PC-3 (cell line): ENCODE results near the gene MYADM. TPM values are rescaled to one million over a fixed set of nuclear protein-coding genes. Genes with fewer than 3 reads are reported as not detected.

Experiments
- ATAC-seq: fragments of 200-7000 bp; cut with Tn5 transposase; 2 replicates; pipeline ENCODE4 v1.9.1; 2020; ENCODE audit warnings: mild to moderate bottlenecking, moderate library complexity
- BruUV-seq: library from RNA; stranded (reverse); fragments of 400-500 nt; replicated peaks from 2 replicates; lab custom pipeline; 2021; lab: Mats Ljungman, UMichigan
- CTCF ChIA-PET: fragments of 300-600 bp; sonication (Branson Sonifier 250); formaldehyde crosslinking; loops from one replicate; lab custom pipeline; 2022; ENCODE audit warnings: antibody characterized with exemption; lab: Charles Lee
- POLR2A ChIA-PET: fragments of 300-600 bp; sonication (Branson Sonifier 250); formaldehyde crosslinking; loops from one replicate; lab custom pipeline; 2022; ENCODE audit warnings: antibody characterized with exemption; ENCODE audit not compliant: unreplicated experiment; lab: Charles Lee
- DNase-seq: peaks from one replicate; pipeline ENCODE4 v3.0.0-alpha.2; 2015
- H2AFZ ChIP-seq: fragments of 300-600 bp; sonication (generic); 2 replicates; pipeline ENCODE4 v1.6.0; 2016; ENCODE audit warnings: antibody characterized with exemption, low read length
- H3F3A ChIP-seq: fragments of 300-600 bp; sonication (generic); one replicate; pipeline ENCODE4 v1.6.0; 2017; ENCODE audit warnings: antibody characterized with exemption, low read length, control low read depth, mild to moderate bottlenecking; ENCODE audit not compliant: unreplicated experiment
- H3K27ac ChIP-seq: fragments of 300-600 bp; sonication (generic); 2 replicates; pipeline ENCODE4 v1.5.1; 2016; ENCODE audit warnings: mild to moderate bottlenecking, low read length
- H3K27me3 ChIP-seq: fragments of 300-600 bp; sonication (generic); 2 replicates; pipeline ENCODE4 v1.6.1; 2016; ENCODE audit warnings: low read length, mixed read lengths
- H3K36me3 ChIP-seq: fragments of 300-600 bp; sonication (generic); 2 replicates; pipeline ENCODE4 v1.6.1; 2016; ENCODE audit warnings: low read depth, mixed run types, low read length, mixed read lengths
- H3K4me1 ChIP-seq: fragments of 300-600 bp; sonication (generic); 2 replicates; pipeline ENCODE4 v1.5.1; 2016; ENCODE audit warnings: low read length; ENCODE audit not compliant: insufficient read depth
- H3K4me2 ChIP-seq: fragments of 300-600 bp; sonication (generic); 2 replicates; pipeline ENCODE4 v1.6.0; 2016; ENCODE audit warnings: low read length
- H3K4me3 ChIP-seq: fragments of 300-600 bp; sonication (generic); 2 replicates; pipeline ENCODE4 v1.5.1; 2016; ENCODE audit warnings: mild to moderate bottlenecking, low read length, mixed read lengths
- H3K79me2 ChIP-seq: fragments of 300-600 bp; sonication (generic); 2 replicates; pipeline ENCODE4 v1.6.1; 2017; ENCODE audit warnings: low read length, mixed read lengths
- H3K9ac ChIP-seq: fragments of 300-600 bp; sonication (generic); 2 replicates; pipeline ENCODE4 v1.6.0; 2016; ENCODE audit warnings: mild to moderate bottlenecking, low read length
- H3K9me2 ChIP-seq: fragments of 300-600 bp; sonication (generic); replicated peaks from 2 replicates; pipeline ENCODE4 v1.6.1; 2016; ENCODE audit warnings: mixed run types, low read length, mixed read lengths
- H3K9me3 ChIP-seq: fragments of 300-600 bp; sonication (generic); 2 replicates; pipeline ENCODE4 v1.6.1; 2016; ENCODE audit warnings: low read length, mixed read lengths
- H4K20me1 ChIP-seq: fragments of 300-600 bp; sonication (generic); 2 replicates; pipeline ENCODE4 v1.6.1; 2016; ENCODE audit warnings: low read length, mixed read lengths
- EZH2 ChIP-seq: fragments of 300-600 bp; sonication (generic); IDR thresholded peaks from one replicate; pipeline ENCODE4 v1.6.1; 2017; ENCODE audit warnings: antibody characterized with exemption, mild to moderate bottlenecking, low read length; ENCODE audit not compliant: unreplicated experiment
- EZH2phosphoT487 ChIP-seq: fragments of 300-600 bp; sonication (generic); IDR thresholded peaks from 2 replicates; pipeline ENCODE4 v1.6.1; 2018; ENCODE audit warnings: mild to moderate bottlenecking, antibody characterized with exemption, low read length, borderline replicate concordance
- intact Hi-C: fragments of 100-400 bp; cut with micrococcal nuclease; formaldehyde crosslinking; loops from 2 replicates; pipeline ENCODE4 v1.9.0; 2023
- total RNA-seq: library from RNA; depleted of rRNA; stranded (reverse); fragments of >200 nt; gene quantifications from 2 replicates; pipeline ENCODE4 v1.2.3, GENCODE V29; 2014
- TF ChIP-seq, protein P1 (sequence below): fragments of 300-600 bp; sonication (generic); conservative IDR thresholded peaks from 2 replicates; pipeline ENCODE4 v1.5.1; 2017; ENCODE audit warnings: antibody characterized with exemption, low read depth, mild to moderate bottlenecking, low read length

Gene MYADM
- total RNA-seq, 1 experiment from 2014 or later = 63.5 TPM

GRCh38 chr19:53915000-53915399 lies 47.3 kb downstream of the MYADM start:
- BruUV-seq = no TSS peak
- ChIA-PET POLR2A (no interaction called here), CTCF (no interaction called here)
- no peak overlapping the region for H3K9ac ChIP-seq
- no peak overlapping the region for H2AFZ ChIP-seq
- DNase-seq = no peak
- no peaks in the 10 kb centered on the region for H4K20me1 ChIP-seq
- H3K4me3 ChIP-seq = no peak overlapping the region
- H3K36me3 ChIP-seq = no peaks in the 10 kb centered on the region
- intact Hi-C loops = no loop called here
- H3K79me2 ChIP-seq = no peaks in the 10 kb centered on the region
- no peak overlapping the region for H3K27ac ChIP-seq
- TF ChIP-seq, protein P1, sequence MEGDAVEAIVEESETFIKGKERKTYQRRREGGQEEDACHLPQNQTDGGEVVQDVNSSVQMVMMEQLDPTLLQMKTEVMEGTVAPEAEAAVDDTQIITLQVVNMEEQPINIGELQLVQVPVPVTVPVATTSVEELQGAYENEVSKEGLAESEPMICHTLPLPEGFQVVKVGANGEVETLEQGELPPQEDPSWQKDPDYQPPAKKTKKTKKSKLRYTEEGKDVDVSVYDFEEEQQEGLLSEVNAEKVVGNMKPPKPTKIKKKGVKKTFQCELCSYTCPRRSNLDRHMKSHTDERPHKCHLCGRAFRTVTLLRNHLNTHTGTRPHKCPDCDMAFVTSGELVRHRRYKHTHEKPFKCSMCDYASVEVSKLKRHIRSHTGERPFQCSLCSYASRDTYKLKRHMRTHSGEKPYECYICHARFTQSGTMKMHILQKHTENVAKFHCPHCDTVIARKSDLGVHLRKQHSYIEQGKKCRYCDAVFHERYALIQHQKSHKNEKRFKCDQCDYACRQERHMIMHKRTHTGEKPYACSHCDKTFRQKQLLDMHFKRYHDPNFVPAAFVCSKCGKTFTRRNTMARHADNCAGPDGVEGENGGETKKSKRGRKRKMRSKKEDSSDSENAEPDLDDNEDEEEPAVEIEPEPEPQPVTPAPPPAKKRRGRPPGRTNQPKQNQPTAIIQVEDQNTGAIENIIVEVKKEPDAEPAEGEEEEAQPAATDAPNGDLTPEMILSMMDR = no peak
- TF ChIP-seq EZH2phosphoT487 (no peak), EZH2 (no peak)
- no peaks in the 10 kb centered on the region for H3K9me3 ChIP-seq
- peaks cover 21% of the 10 kb centered on the region for H3K27me3 ChIP-seq
- no peaks in the 10 kb centered on the region for H3K9me2 ChIP-seq
- H3K4me2 ChIP-seq = no peak overlapping the region
- H3F3A ChIP-seq = no peaks in the 10 kb centered on the region
- no peaks in the 10 kb centered on the region for H3K4me1 ChIP-seq
- no peak for ATAC-seq

GRCh38 chr19:53916004-53916403 lies 48.3 kb downstream of the MYADM start:
- no TSS peak for BruUV-seq
- Histone ChIP-seq H3F3A (no peaks in the 10 kb centered on the region), H3K4me2 (no peak overlapping the region), H3K9me3 (no peaks in the 10 kb centered on the region), H2AFZ (no peak overlapping the region), H4K20me1 (no peaks in the 10 kb centered on the region), H3K9me2 (no peaks in the 10 kb centered on the region), H3K27me3 (peaks cover 11% of the 10 kb centered on the region), H3K9ac (no peak overlapping the region), H3K4me1 (no peaks in the 10 kb centered on the region), H3K4me3 (no peak overlapping the region), H3K27ac (no peak overlapping the region), H3K36me3 (no peaks in the 10 kb centered on the region), H3K79me2 (no peaks in the 10 kb centered on the region)
- CTCF ChIA-PET = no interaction called here
- POLR2A ChIA-PET = no interaction called here
- intact Hi-C loops = no loop called here
- ATAC-seq (no peak), DNase-seq (no peak)
- TF ChIP-seq EZH2phosphoT487 = no peak
- no peak for TF ChIP-seq EZH2
- TF ChIP-seq, protein P1 = no peak

DNA sequence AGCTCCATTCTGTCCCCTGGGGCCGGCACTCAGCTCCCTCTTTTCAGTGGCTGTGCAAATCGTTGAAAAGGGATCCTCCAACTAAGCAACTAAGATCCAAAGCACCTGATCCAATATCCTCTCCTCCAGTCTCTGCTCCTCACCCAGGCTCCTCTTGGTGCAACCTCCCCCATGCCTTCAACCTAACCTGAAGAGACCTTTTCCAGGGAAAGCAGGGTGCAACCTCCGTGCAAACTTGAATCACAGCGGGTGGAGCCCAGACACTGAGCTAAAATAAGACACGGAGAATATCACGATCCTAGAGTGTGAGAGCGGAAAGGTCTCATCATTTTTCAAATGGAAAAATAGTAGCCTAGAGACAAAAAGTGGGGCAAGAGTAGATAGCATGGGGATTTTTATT lies 49.7 kb downstream of the MYADM start:
- CTCF ChIA-PET = no interaction called here
- Histone ChIP-seq H3K36me3 (no peaks in the 10 kb centered on the region), H3K79me2 (no peaks in the 10 kb centered on the region), H3K9me2 (no peaks in the 10 kb centered on the region), H3K4me3 (no peak overlapping the region), H2AFZ (no peak overlapping the region), H3K9ac (no peak overlapping the region), H3K9me3 (no peaks in the 10 kb centered on the region), H3K27ac (no peak overlapping the region), H3K4me1 (no peaks in the 10 kb centered on the region), H3F3A (no peaks in the 10 kb centered on the region), H3K27me3 (0 out of 2 replicates have a peak, but pooled peaks cover 5% of the 10 kb centered on the region), H4K20me1 (no peaks in the 10 kb centered on the region), H3K4me2 (no peak overlapping the region)
- BruUV-seq = no TSS peak
- intact Hi-C loops = no loop called here
- TF ChIP-seq, protein P1 = no peak
- TF ChIP-seq EZH2phosphoT487 (no peak), EZH2 (no peak)
- DNase-seq (no peak), ATAC-seq (no peak)
- POLR2A ChIA-PET = no interaction called here
